Activated T-cell treated with anti-CD3 and anti-CD28 coated beads for 4 hours (primary cell): Measurements from ENCODE around the gene AKAP1.
"Not testable (repeated sequence)": the region's sequence is repeated elsewhere in the genome, so short reads cannot be mapped to it uniquely, and the experiment has no call there.

Experiments used
- DNase-seq: peaks from one replicate; pipeline ENCODE4 v3.0.0-alpha.2; 2020

Gene AKAP1

DNA sequence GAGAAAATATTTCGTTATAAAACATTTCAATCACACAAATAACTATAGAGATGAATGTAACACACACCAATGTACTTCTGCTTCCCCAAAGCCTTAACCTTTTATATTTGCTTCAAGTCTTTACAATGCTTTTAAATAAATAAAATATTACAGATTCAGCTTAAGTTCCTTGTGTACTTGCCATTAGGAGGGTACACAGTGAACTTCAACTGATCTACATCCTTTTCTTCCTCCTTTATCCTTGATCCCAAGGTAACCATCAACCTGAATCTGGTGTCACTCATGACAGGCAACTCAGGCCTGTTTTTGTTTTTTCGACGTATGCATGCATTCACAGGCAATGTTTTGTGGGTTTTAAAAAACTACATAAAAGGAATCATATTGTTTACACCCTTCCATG, 9.3 kb upstream of the AKAP1 start:
- no peak for DNase-seq

DNA sequence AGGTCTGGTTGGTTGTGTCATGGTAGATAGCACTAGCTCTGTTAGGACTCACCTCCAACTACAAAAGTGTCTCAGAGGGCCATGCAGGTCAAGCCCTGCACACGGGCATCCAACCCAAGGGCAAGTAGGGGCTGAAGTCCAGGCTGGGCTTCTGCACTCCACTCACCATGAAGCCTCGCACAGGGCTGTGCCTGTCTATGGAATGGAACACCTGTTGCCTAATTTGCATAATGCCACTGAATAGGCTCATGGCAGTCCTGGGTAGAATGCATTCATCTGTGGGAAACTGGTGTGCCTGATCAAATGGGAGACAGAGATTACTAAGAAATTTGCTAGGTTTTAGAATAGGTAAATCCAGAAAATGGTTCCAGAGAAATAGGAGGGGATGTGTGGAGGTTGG, 8.0 kb upstream of the AKAP1 start:
- DNase-seq, result no peak

DNA sequence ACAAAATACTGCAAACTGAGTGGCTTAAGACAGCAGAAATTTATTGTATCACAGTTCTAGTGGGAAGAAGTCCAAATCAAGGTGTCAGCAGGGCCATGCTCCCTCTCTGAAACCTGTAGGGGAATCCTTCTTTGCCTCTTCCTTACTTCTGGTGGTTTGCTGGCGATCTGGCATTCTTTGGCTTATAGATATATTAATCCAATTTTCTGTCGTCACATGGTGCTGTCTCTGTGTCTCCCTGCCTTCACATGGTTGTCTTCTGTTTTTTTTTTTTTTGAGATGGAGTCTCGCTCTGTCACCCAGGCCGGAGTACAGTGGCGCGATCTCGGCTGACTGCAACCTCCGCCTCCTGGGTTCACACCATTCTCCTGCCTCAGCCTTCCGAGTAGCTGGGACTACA, 6.8 kb upstream of the AKAP1 start:
- no peak for DNase-seq

DNA sequence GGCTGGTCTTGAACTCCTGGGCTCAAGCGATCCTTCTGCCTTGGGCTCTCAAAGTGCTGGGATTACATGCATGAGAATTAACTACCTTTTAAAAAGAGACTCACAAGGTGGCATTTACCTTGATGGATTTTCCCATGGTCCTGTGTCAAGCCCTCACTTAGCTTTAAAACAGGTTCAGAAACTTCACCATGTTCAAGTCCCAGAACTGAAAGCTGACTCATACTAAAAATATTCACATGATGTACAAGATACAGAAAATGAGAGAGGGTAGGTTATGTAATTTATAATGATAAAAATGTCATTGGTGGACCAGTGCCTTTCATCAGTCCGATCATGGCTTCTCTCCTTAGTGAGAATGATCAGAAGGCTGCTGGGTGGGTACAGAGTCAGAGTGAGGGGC, 4.3 kb upstream of the AKAP1 start:
- no peak for DNase-seq

DNA sequence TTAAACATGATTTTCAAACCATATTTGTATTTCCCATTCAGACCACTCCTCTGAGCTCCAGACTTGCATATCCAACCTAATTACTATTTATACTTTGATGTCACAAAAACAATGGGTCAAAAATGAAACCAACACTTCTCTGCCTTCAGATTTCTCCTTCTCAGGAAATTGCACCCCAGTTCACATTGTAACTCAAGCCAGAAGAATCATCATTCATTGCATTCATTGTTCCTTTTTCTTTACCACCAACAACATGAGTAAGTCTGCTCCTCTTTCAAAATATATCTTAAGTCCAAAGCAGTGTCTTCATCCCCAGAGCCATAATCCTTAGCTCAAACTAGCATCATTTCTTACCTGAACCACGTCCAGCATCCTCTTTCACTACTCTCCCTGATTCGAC, 2.6 kb upstream of the AKAP1 start:
- no peak for DNase-seq

DNA sequence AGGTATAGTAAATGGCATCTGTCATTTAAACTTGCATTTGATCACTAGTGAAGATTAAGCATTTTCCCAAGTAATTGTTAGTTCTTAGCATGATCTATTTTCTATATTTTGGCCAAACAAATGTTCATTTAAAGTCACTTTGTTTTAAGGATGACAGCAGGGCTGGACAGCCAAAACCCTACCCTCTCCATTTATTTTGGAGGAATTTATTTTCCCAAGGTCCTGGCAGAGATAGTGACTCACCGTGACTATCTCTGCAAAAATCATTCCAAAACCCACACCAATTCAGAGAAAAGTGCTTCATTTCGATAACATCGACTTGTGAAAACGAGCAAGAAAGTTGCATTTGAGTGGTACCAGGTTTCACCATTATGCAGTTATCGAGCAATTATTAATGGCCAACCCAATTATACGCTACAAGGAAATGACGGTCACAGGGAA, 665 bp upstream of the AKAP1 start:
- no peak for DNase-seq

DNA sequence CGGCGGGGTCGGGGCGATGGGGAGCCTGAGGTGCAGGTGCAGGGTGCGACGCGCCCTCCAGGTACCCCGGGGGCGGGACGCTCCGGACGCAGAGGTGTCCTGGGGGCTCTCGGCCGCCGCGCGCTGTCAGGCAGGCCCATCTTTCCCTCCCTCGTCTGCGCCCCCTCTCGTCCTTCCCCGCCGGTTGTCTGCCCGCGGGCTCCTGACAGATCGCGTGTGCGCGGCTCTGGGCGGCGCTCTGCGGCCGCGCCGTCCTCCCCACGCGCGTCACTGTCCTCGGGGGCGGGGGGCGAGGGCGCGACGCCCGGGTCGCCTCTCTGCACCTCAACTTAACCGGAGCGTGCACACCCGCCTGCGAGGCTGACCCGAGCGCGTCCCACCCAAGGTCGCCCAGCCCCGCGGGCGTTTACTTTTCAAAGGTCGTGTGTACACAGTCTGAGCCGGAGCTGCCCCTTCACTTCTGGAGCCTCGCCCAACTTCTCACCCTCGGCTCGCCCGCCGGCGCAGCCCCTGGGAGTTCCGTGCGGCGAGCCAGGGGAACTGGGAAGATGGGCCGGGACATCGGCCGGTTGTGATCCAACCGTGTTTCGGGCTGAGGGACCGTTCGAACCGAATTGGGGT, 512 bp downstream of the AKAP1 start:
- peak; percentile 43 for DNase-seq

DNA sequence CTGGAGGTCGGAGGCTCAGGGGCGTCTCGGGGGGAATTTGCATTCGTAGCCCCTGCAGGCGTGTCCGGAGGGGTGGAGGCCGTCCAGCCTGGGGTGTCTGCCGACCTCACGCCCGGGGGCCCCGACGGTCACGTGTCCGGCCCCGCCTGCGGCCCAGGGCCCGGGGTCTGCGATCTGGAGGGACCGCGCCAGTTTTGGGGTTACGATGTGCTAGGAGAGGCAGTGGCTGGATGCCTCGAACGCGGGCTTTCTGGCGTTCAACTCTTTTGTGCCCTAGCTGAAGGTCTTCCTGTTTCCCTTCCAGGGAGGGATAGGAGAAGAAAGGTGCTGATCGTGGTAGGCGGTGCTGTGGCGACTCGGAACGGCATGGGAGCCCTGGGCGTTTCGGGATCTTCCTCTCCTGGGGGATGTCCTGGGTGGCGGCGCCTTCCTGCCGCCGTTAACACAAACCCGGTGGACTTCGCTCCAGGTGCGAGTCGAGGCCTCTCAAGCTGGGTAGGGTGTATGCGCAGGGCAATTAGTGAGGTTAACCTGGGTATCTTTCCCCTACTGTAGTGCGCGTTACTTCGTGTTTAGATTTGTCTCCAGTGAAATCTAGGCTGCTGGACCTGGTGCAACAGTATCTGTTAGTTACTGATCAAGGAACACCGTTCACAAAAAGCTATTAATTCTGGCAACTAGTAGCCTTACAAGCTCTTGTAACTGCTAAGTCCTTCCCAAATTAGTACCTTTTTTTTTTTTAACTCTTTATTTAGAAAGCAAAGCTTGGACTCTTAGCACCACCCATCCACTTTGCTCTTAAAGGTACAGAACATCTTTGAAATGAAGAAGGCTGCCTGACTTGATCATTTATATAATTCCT, 1.3 kb downstream of the AKAP1 start:
- DNase-seq, result no peak

DNA sequence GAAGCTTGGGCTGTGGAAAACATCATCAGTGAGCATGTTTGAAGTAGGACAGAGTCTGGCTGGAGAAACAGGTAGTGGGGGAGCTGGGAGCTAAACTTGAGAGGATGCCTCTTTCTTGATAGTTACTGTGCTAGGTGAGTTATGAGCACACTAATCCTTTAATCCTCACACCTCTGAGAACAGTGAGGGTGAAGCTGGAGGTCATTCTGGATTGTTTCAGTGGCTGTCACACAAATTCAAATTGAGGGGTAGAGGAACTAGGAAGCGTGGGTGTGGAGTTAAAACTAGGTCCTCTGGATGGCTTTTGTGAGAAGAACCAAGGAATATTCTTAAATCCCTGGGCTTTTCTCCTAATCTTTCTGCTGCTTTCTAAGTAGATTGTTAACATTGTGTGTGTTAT, 3.3 kb downstream of the AKAP1 start:
- DNase-seq, result no peak

DNA sequence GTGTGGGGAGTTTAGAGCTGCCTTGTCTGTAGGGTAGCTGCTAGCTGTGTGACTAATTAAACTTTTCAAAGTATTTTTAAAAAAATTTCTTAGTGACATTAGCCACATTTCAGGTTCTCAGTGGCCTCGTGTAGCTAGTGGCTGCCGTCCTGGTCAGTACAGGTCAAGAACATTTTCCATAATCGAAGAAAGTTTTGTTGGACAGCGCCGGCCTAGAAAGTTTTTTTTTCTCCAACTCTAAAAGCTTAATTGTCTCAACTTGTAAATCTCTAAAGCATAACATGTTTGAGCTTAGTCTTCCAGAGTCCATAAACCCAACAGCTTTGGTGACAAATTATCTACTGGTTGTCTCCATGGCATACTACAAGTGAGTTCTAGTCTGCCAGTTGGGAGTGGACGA, 4.3 kb downstream of the AKAP1 start:
- DNase-seq, result no peak

DNA sequence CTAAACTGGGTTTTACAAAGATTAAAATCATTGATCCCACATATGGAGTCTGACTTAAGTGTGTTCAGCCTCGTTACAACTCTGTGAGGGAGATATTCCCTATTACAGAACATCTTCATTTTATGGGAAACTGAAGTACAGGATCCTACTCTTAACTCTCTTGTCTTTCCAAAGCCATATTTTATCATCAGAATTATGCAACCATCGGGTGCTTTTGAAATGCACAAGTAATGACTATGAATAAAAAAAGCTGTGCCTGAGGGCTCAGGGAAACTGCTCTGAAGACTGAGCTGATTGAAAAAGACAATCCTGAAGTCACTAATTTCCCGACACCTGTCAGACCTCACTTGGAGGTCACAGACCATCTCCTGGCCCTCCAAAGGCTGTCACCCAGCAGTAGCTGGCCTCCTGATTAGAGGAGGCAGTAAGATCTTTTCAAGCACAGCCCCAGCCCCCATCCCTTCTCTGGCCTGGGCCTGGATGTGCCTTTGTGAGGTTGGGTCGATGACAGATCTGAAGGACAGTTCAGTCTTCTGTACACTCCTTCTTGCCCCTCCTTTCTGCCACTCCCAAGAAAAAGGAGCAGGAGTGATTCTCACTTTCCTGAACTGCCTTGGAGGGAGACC, 5.6 kb downstream of the AKAP1 start:
- DNase-seq, result no peak

DNA sequence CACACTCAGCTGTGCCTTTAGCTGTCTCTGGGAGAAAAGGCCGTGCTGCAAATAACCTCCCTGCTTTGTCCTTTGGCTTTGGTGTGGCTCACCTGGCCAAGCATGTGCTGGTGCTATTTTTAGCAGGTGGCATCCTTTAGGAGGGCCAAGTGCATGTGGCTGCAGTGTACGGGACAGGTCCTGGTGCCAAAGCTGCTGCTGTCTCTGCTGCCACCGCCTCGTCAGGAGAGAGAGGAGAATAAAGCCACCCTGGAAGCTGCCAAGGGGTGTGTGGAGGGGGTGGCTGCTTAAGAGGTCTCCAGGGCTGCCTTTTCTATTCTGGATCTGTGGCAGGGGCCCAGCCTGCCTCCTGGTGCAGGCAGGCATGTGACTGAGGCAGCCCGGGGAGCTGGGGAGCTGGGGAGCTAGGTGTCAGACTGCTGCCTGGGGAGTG, 6.2 kb downstream of the AKAP1 start:
- no peak for DNase-seq

DNA sequence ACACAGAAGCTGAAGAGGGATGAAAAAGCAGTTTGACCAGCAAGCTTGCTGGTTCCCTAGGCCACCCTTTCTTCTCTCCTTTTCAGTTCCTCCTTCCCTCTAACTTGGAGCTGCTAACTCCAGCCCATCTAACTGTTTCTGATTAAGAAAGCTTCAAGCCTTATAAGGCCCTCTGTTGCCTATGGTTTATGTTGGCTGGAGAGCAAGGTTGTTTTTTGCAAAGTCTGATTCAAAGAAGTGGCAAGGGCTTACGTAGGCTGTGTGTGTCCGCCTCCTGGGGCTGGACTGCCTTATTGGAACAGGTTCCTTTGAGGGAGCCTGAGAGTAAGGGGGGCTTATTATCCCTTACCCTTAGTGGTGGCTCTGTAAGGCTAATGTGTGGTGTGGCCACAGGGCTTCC, 7.1 kb downstream of the AKAP1 start:
- DNase-seq, result no peak

DNA sequence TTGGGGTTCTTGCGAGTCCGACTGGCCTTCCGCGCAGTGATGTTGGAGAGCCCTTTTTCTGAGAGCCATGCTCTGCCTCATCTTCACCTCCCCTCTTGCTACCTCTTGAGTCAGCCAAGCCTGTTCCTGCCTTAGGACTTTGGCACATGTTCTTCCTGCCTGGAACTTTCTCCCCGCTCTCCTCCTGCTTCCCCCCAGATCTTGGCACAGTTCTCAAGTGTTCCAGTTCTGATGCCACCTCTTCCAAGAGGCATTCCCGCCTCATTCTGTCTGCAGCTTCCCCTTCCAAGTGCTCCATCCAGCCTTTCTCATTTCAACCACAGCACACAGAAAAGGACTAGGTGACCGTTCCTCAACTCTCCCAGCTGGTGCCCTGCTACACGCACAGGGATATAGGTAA, 7.7 kb downstream of the AKAP1 start:
- no peak for DNase-seq

DNA sequence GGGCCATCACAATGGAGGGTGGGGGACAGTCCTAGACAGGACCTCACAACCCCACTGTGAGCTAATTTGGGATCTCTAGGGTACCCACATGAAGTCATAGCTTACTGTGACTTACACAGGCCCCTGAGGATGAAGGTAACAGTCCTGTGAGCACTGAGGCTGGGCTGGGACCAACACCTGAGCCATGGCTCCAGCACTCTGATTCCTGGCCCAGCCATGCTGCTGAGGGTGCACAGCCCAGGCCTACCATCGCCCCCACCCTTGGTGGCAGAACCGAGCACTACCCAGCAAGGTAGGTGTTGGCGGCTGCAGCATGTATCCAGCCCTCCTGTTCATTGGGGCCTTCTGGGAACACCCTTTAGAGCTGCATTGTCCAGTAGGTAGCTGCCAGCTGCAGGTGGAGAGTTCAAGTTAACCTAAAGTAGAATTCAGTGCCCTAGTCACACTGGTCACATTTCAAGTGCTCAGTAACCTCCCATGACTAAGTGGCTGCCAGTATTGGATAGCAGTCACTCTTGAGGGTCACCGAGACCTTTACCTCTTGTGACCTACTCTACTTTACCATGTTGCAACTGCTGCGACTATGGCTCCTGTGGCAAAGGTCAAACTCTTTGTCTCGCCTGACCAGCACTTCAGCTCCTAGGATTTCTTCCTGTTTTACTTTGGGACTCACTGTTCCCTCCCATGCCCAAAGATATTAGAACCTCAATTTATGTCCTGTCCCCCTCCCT, 11.6 kb downstream of the AKAP1 start:
- DNase-seq, result no peak

DNA sequence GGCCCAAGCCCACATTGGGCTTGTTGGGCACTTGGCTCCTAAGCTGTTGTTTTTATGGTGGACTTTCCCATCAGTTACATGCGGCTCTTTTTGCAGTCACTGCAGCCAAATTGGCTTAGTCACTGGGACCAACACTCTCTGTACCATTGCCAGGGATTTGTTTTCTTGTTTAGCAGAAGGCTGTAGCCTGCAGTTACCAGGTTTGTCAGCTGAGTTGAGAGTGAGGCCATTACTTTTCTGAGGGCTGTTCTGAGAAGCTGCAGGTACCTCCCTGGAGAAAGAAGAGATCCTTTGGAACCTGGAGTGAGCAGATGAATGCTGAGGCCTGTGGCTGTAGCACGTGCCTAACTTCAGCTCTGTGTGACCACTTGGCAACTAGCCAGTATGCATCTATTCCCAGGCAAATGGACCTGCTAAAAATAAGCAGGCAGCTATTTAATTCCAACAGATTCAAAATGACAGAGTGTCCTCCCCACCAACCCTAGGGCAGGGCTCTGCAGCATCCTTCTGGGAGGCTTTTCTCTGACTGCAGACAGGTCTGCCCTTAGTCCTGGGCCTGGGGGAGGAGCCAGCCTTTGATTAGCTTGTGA, 12.9 kb downstream of the AKAP1 start:
- DNase-seq, result no peak

DNA sequence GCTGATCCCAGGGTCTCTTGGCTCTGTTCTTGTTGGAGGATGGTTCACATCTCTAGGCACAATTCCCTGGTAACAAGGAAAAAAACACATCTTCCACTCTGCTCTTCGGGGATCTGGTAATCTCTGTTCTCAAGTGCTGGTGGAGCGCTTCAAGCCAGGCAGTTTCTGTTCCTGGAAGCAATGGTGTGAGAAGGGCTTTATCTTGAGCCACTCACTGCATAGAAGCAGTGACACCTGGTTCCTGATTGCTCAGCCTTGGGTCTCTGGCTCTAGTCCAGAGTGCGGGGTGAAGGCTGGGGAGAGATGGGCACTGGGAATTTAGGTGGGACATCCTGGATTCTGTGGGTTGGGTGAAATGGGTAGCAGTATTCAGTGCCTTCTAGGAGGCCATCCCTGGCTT, 14.1 kb downstream of the AKAP1 start:
- DNase-seq, result no peak

DNA sequence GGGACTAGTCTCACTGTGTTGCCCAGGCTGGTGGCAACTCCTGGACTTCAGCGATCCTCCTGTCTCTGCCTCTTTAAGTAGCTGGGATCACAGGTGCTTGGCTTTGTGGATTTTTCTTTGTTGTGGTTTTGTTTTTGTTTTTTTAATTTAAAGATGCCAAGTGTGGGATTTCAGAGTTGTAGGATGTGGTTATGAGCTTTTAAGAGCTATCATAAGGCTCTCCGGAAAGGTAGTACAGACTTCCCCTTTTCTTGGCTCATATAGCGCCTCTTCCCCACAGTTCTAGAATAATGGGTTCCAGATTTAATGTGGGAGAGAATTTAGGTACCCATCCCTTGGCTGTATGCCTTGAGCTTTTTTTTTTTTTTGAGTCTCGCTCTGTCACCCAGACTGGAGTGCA, 17.1 kb downstream of the AKAP1 start:
- no peak for DNase-seq

DNA sequence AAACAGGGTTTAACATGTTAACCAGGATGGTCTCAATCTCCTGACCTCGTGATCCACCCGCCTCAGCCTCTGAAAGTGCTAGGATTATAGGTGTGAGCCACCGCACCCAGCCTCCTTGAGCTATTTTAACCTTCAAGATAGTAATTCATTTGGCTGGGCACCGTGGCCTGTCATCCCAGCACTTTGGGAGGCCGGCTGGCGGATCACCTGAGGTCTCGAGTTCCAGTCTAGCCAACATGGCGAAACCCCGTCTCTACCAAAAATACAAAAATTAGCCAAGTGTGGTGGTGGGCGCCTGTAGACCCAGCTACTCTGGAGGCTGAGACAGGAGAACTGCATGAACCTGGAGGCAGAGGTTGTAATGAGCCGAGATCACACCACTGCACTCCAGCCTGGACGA, 17.6 kb downstream of the AKAP1 start:
- not testable (repeated sequence) for DNase-seq

DNA sequence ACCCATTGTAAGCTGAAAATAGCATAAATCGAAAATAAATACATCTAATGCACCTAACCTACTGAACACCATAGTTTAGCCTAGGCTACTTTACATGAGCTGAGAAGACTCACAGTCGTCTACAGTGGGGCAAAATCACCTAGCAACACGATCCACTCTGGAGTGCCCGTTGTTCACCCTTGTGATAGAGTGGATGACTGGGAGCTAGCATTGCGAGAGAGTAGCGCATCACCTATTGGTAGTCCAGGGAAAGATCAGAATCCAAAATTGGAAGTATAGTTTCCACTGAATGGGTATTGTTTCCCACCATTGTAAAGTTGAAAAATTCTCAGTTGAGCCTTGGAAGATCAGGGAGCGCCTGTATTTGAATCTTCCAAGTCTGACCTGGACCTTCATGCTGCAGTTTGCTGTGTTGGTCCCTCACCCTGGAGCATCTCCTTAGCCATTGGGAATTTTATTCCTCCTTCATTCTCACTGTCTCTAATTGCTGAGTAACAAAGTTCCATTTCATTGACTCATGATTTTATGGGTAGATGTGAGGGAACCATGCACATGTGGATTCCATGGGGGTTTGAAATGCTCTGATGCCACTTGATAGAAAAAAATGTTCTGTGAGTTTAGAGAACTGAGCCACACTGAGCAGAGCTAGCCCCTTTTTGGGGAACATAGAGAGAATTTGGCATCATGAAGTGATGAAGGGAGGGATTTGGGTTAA, 19.6 kb downstream of the AKAP1 start:
- DNase-seq, result no peak

DNA sequence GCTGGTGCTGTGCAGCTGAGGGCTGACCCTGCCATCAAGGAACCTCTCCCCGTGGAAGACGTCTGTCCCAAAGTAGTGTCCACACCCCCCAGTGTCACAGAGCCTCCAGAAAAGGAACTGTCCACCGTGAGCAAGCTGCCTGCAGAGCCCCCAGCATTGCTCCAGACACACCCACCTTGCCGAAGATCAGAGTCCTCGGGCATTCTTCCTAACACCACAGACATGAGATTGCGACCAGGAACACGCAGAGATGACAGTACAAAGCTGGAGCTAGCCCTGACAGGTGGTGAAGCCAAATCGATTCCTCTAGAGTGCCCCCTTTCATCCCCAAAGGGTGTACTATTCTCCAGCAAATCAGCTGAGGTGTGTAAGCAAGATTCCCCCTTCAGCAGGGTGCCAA, 20.5 kb downstream of the AKAP1 start:
- no peak for DNase-seq

DNA sequence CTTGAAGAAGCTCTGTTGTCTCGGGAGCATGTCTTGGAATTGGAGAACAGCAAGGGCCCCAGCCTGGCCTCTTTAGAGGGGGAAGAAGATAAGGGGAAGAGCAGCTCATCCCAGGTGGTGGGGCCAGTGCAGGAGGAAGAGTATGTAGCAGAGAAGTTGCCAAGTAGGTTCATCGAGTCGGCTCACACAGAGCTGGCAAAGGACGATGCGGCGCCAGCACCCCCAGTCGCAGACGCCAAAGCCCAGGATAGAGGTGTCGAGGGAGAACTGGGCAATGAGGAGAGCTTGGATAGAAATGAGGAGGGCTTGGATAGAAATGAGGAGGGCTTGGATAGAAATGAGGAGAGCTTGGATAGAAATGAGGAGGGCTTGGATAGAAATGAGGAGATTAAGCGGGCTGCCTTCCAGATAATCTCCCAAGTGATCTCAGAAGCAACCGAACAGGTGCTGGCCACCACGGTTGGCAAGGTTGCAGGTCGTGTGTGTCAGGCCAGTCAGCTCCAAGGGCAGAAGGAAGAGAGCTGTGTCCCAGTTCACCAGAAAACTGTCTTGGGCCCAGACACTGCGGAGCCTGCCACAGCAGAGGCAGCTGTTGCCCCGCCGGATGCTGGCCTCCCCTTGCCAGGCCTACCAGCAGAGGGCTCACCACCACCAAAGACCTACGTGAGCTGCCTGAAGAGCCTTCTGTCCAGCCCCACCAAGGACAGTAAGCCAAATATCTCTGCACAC, 21.2 kb downstream of the AKAP1 start:
- no peak for DNase-seq
